ENCODE data around the gene NAPB.
A peak's percentile ranks its signal among the peaks of the same experiment; 100 is the strongest.

NAPB gene

DNA sequence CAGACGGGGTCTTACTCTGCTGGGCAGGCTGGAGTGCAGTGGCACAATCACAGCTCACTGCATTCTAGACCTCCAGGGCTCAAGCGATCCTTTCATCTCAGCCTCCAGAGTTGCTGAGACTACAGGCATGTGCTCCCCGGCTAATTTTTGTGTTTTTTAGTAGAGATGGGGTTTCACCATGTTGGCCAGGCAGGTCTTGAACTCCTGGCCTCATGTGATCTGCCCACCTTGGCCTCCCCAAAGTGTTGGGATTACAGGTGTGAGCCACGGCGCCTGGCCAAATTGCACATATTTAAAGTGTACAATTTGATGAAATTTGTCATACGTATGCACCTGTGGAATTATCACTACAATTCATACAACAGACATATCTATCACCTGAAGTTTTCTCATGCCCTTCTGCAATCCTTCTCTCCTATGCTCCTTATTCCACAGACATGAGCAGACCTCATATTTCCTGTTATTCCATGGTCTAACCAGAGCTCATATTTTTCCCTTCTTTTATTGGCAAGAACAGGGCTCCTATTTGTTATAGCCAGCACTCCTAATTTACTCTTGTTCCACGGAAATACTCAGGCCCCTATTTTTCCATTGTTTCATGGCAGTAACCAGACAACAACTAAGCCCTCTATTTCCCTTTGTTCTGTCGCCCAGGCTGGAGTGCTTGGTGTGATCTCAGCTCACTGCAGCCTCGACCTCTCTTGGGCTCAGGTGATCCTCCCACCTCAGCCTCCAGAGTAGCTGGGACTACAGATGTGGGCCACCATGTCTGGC is 16.0 kb upstream of the NAPB start:
- DNase-seq, result no peak

DNA sequence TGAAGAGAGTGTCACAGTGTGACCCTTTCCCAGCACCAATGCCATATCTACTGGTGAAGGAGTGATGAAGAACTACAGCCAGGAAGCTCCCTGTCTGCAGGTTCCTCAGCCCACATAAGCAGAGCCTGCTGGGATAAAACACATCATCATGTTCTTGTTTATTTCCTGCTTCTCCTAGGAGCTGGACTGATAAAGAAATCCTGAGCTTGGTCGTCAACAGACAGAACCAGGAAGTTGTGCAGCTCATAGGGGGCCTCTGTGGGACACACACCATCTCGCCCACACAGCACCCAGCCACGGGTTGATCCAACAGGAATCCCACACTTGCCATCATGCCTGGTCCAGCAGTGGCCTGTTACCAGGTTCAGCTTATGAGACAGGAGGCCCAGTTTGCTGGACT is 15.4 kb upstream of the NAPB start:
- DNase-seq, result no peak

DNA sequence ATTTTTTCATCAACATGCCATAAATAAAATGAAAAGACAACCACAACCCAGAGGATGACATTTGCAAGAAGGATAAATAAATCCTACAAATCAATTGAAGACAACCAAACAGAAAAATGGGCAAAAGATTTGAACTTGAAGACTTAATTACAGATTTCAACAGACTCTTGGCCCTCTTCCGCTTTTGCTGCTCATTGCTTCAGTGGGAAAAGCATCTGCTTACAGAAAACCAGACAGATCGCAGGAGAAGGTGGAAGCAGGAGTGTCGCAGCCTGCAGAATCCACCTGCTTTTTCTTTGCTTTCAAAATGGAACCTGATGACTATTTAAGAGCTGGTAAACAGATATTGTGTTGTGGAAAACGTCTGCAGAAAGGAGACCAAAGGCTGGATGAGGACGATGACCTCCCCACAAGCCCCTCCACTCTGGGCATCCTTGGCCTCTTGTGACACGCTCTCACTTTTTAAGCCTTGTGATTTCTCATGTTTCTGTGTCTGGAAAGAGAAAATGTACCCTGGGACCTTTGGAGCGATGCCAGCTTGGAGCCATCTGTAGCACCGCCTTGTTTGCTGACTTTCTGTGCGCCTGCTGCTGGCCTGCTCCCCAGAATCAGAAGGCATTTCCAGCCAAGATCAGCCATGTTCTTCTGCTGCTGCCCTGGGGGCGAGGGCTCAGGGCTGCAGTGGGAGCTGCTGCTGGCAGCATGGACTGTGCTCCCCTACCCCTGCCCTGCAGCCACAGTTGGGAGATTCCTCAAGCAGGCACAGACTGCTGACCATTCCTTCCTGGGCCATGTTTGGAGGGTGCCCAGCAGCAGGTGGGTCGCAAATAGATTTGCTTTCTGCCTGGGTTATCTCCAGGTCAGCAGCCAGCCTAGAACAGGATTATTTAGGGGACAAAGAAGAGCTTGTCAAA is 14.6 kb upstream of the NAPB start:
- DNase-seq, result peak in 1 of 2 experiments; percentile 53

DNA sequence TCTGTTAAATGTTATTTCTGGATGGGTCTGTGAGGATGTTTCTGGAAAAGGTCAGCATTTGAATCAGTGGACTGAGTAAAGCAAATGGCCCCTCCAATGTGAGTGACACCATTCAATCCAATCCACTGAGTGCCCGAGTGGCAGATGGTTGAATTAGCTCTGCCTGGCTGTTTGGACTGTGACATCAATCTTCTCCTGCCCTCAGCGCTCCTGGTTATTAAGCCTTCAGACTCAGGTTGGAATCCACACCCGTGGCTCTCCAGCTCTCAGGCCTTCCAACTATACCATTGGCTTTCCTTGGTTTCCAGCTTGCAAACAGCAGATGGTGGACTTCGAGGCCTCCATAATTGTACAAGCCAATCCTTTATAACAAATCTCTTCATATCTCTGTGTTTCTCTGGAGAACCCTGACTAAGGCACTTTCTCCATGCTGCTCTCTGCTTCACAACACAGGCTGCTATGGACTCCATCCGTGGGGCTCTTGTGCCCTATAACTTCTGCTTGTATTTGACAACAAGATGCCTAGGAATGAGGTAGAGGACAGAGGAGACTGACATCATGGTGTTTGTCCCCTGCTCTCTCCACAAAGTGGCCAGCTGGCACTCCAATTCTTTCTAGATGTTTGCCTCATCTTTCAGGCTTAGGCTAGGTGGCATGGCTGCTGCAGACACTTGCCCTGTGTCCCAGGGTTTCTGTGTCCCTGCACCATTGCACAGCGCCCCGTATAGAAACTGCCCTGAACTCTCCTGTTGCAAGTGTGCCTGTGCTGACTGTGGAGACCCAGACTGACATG is 13.4 kb upstream of the NAPB start:
- DNase-seq, result peak in 1 of 2 experiments; percentile 44

DNA sequence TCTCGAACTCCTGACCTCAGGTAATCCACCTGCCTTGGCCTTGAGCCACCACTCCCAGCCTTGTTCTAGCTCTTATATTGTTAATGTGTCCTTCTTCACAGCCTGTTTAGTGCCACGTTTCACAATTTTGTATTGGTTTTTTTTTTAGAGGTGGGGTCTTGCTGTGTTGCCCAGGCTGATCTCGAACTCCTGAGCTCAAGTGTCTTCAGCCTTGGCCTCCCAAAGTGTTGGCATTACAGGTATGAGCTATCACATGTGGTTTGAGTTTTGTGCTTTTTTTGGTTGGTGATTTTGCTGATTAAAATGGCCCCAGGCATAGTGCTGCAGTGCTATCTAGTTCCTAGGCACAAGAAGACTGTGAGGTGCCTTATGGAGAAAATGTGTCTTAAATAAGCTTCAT is 12.3 kb upstream of the NAPB start:
- DNase-seq, result no peak

DNA sequence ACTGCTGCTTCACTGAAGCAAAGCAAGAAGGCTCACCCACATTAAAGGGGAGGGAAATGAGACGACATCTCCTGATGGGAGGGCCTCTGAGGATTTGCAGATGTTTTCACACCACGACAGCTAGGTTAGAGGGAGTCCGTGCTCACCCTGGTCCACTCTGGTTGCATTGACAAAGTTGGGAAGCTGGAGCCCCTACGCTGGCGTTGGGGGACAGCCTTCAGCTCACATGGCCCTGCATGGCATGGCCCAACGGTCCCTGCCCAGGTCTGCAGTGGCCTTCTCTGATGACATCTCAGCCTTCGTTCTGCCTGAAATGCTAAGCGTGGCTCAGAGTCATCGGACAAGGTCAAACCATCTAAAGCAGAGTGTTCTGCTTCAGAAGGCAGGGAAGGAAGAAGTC is 3.8 kb upstream of the NAPB start:
- DNase-seq, result no peak

DNA sequence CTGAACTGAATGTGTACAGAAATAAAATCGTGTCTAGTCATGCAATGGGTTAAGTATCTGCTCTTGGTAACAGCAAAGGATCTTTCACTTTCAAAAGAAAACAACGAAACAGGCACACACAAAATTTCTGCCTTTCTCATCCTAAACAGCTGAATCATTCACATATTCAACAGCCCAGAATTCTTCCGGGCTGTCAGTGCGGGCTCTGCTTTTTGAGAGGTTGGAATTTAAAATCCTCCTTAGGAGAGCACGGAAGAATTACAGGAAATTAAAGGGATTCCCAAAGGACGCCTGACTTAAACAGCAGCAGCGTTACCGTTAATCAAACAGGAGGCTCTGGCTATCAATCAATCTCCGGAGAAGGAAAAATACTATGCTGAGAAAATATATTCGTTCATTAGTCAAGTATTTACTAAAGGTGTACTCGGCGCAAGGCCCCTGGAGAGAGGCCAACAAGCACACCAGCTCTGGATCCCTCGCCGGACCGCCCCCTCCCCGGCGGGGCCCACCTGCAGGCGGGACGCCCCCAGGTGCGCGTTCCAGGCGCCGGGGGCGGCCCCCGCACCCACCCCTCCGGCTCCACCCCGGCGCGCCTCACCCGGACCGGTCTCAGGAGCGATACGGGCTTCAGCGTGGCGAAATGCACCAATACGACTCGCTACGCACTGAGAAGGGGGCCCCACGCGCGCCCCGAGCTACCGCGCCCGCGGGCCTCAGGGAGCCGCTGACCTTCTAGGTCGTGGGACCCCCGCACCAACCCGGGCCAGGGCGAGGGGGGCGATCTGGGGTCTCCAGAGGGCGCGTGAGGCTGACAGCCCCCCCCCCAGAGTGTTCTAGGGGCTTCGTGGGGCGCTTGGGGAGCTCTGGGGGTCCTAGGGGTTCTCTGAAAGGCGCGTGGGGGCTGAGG is 1.0 kb downstream of the NAPB start:
- peak in 1 of 2 experiments; percentile 25 for DNase-seq

DNA sequence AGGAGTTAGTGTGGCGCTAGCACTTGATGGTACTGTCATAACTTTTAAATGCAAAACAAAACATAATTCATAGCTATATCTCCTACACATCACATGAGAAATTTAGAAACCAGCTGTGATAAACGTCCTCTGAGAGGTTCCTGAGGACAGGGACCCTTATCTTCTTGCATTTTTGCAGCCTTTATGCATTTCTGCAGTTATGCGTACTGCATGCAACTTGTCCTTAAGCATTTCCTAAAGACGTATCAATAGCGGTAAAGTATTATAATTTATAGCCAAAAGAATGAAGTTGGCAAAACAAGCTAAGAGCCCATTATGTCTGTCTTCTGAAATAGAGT is 1.7 kb downstream of the NAPB start:
- DNase-seq, result no peak

DNA sequence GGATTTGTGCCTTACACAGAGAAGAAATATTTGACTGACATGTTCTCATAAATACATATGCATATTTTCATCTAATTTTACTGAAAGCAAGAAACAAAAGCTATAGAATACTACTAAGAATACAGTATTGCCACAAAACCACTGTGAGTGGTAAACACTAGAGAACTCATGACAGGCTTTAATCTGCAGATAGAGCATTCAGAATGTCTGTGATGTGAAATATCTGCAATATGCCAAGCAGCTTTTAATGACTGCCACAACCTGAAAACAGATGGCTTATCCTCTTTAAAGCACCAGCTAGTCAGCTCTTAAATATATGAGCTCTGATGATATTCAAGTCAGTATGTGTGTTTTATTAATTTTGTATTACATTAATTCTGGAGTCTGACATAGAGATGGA is 3.4 kb downstream of the NAPB start:
- DNase-seq, result peak; percentile 46 to 92

DNA sequence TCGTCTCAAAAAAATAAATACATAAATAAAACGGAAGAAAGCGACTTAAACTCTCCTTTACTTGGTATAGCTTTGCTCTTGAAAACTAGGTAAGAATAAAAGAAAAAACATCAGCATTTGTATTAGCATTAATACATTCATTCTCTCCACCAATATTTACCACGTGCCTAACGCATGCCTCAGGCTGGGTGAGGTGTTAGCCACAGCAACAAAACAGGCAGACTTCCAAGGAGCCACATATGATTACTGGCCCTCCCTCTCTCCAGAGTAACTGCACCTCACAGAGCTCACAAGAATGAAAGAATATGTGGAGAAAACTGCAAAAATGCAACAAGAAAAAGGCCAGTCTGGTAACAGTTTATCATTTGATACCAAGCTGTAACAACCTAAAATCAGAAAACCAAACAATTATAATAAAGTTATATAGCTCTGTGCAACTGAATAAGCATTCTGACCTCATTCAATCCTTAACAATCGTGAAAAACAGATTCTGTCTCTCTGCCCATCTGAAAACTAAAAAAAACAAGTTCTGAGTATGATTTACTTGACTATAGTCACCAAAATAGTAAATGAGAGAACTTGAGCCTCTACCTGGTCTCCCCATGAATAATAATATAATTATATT is 5.2 kb downstream of the NAPB start:
- no peak for DNase-seq

DNA sequence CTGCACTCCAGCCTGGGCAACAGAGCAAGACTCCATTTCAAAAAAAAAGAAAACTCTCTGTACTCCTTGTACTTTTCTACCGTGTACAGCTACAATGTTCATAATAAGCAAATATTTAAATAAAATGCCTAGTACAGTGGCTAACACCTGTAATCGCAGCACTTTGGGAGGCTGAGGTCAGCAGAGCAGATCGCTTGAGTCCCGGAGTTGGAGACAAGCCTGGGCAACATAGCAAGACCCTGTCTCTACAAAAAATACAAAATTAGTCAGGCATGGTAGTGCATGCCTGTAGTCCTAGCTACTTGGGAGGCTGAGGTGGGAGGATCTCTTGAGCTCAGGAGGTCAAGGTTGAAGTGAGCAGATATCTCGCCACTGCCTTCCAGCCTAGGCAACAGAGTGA is 5.7 kb downstream of the NAPB start:
- DNase-seq, result no peak

DNA sequence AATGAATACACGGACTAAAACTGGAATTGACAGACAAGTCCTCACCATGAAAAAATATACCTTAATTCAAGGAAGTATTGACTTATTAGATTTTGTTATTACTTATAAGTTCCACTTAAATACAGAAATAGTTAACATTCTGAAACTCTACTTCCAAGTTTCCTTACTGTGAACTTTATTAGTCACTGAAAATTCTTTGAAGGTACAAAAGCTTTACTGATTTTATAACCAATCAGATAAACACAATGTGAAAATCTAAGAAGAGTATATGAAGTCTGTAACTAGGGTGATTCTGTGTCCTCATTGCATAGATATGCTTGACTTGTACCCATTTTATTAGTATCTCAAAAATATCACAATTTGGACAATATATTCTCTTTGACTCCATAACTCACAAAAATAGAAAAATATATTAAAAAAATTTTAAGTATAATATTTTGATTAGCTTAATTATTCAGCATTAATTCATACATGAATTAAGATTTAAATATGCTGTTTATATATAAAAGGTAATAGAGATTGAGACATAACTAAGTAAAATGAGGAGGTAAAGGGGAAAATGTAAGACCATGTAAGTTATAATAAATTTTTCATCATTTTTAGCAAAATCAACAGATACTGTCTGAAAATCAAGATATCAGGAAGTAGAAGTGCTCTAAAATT is 6.6 kb downstream of the NAPB start:
- no peak for DNase-seq

DNA sequence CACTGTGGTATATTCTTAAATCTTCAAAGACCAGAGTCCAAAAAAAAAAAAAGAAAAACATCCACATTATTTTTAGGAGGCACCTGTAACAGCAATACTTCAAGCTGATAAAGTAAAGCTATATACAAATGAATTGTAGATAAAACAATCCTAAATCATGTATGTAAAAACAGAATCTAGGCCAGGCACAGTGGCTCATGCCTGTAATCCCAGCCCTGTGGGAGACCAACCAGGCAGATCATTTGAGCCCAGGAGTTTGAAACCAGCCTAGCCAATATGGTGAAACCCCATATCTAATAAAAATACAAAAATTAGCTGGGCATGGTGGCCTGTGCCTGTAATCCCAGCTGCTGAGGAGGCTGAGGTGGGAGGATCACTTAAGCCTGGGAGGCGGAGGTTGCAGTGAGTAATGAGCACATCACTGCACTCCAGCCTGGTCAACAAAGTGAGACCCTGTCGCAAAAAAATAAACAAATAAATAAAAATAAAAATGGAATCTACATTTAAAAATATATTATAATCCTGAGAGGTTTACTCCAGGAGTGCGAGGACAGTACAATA is 7.3 kb downstream of the NAPB start:
- no peak for DNase-seq

DNA sequence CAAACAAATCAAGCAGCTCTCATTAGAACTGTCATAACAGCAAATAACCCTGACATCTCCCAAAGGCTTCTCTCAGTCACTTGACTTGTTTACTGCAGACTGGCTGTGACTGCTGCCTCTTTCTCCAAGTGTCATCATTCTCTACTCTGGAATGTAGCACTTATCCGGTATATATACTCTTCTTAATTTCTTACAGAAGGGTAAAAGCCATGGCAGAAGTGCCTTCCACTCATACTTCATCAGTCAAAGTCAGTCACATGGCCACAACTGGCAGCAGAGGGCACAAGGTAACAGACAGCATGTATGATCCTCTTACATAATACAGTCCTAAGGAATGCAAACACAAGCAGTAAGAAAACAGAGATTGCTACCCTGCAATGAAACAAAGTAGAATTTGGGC is 9.3 kb downstream of the NAPB start:
- peak; percentile 12 to 45 for DNase-seq

DNA sequence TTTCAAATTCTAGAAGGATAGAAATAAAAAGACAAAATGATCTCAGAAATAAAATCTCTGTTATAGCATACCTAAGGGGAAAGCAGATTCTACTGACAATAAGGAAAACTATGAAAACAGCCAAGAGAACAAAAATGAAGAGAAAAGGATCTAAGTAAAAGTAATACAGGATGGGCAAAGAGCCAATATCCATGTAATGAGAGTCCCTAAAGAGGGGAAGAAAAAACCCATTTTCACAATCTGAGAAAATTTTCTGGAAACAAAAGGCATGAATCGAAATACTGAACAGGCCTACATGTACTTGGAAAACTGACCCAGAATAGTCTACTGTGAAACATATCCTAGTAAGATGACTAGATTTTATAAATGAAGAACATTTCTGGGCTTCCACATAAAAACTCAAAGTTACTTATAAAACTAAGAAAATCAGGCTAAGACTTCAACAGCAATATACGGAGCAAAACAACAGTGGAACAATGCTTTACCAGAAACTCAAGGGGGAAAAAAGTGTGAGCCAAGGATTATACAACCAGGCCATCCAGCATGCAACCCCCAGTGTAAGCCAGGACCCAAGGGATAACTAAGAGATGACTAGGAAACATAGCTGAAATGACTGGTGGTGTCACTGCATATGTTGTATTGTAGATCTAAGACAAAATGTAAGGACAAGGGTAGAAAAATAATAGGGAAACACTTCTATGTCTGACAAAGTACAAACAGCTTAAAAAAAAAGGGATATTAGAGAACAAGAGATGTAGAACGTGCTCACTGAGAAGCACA is 10.2 kb downstream of the NAPB start:
- no peak for DNase-seq

DNA sequence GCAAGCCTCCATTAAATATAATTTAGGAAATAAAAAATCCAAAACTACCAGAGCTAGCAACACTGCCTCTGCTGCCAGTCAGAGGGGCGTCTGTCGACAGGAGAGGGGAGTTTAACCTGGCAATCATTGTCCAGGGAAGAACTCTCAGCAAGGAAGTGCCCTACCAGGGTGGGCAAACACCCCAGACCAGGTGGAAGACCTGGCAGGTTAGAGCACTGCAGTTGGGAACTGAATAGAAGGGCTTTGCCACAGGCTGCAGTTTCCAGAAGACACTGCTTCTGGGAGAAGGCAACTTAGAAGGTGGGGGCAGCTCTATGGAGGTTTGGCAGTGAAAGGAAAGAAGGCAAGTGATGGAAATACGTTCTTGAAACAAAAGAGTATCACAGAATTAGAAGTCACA is 11.5 kb downstream of the NAPB start:
- no peak for DNase-seq

DNA sequence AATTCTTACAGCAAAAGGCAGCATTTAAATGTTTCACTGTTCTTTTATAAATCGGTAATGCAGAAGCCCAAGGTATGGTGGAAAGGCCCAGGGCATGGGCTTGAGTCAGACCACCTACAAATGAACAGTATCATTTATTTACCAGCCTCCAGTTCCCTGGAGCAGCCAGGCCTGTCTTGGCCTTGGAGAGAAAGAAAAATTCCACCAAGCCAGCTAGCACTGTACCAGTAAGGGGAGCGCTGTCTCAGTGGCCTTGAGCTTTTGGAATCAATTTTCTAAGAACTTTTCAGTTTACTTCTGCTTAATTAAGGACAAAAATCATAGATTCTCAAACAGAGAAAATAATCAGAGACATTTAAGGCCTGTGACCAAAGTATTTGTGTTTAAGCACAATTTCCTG is 12.3 kb downstream of the NAPB start:
- no peak for DNase-seq

DNA sequence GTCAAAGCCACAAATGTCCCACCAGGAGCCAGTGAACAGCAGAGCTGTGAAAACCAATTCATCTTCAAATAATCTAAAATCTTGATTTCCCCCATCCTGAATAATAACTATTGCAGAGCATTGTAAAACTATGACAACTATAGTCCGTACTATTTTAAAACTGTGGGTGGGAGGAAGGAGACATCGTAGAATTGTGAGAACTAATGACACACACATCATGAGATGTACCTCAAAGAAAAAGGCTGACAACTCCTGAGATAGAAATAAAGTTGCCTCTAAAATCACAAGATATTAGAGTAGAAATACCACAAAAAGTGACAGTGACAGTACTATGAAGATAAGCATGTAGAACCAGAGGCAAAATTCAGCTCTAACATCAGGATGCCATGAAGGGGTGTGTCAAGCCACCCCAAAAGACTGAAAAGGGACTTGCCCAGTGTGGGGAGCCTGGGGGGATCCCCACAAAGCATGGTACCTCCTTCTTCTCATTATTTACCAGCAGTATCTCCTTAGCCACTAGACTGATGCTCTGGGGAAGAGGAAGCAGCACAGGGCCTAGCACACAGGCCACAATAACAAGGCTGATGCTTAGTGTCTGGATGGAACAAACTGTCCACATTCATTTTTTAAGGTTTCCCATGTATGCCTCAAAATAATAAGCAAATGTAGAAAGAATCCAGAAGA is 13.4 kb downstream of the NAPB start:
- DNase-seq, result no peak

DNA sequence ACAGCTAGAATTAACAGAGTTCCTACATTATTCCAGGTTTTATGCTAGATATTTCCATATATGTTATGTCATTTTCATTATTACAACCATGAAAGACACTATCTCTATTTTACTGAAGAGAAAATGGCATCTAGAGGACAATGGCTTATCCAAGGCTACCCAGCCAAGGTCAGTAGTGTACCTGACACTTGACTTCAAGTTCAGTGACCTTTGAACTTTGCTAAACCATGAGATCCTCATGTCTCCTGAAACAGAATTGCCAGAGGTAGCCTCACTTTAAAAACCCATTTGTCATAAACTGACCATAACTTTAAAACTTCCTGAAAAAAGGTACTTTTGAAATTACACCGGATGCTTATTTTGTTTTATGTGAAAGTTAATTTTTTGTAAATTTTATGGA is 14.4 kb downstream of the NAPB start:
- DNase-seq, result no peak

DNA sequence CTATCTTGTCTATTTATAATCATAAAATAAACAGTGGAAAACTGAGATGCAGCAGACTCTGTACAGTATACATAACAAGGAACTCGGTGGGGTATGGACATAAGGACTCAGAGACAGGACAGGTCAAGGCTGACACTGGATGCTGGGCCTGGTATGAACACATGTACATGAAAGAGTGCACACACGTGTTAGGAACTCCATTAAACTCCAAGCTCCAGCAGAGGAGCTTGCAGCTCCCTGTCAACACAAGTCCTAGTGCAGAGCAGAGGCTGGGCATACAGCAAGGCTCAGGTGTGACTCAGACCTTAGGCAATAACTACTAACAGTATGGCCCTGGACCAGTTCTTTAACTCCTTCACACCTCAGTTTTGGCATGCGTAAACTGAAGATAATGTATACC is 17.1 kb downstream of the NAPB start:
- no peak for DNase-seq

Measured in NCI-H524 (cell line).